GM12864 (cell line): ENCODE results near the gene SORCS2.

Source experiments
- DNase-seq: peaks from one replicate; pipeline ENCODE4 v3.0.0-alpha.2; 2011; ENCODE audit warnings: low read depth
- H3K4me3 ChIP-seq: 2 replicates; pipeline ENCODE4 v1.5.1; 2011; ENCODE audit warnings: mild to moderate bottlenecking, low read depth, low read length, control low read depth
- CTCF ChIP-seq: IDR thresholded peaks from 2 replicates; pipeline ENCODE4 v1.5.1; 2011; ENCODE audit warnings: low read depth, mild to moderate bottlenecking, moderate library complexity, low read length, control low read depth, inconsistent platforms; ENCODE audit errors: missing control alignments

Gene SORCS2

GRCh38 chr4:7224878-7225533, 32.7 kb downstream of the SORCS2 start:
- H3K4me3 ChIP-seq = no peak overlapping the region
- no peak for TF ChIP-seq CTCF
- DNase-seq = no peak

- no peak overlapping the region for H3K4me3 ChIP-seq
- no peak for DNase-seq
- TF ChIP-seq CTCF = no peak
Observed at GRCh38 chr4:7226439-7226838, 34.1 kb downstream of the SORCS2 start.

GRCh38 chr4:7227008-7227407, 34.7 kb downstream of the SORCS2 start:
- no peak for TF ChIP-seq CTCF
- no peak for DNase-seq
- no peak overlapping the region for H3K4me3 ChIP-seq

- DNase-seq = no peak
- TF ChIP-seq CTCF = no peak
- no peak overlapping the region for H3K4me3 ChIP-seq
Observed at GRCh38 chr4:7228734-7229133, 36.4 kb downstream of the SORCS2 start.

- H3K4me3 ChIP-seq = no peak overlapping the region
- no peak for TF ChIP-seq CTCF
- DNase-seq = no peak
Observed at GRCh38 chr4:7232061-7232650, 39.8 kb downstream of the SORCS2 start.

- no peak for TF ChIP-seq CTCF
- H3K4me3 ChIP-seq = no peak overlapping the region
- DNase-seq = no peak
Observed at GRCh38 chr4:7233006-7233580, 40.8 kb downstream of the SORCS2 start.
